ENCODE data around the gene DIS3L2.
"Not testable (repeated sequence)": the region's sequence is repeated elsewhere in the genome, so short reads cannot be mapped to it uniquely, and the experiment has no call there.

Gene DIS3L2

GRCh38 chr2:232379610-232380590 lies 418.4 kb downstream of the DIS3L2 start:
- DNase-seq, result not testable (repeated sequence)

- DNase-seq, result not testable (repeated sequence)
These were observed 419.9 kb downstream of the DIS3L2 start for GRCh38 chr2:232381204-232382031.

GRCh38 chr2:232382331-232383225 lies 421.1 kb downstream of the DIS3L2 start:
- no peak for DNase-seq

GRCh38 chr2:232384466-232384865 lies 423.0 kb downstream of the DIS3L2 start:
- no peak for DNase-seq

- DNase-seq, result not testable (repeated sequence)
These were observed 423.5 kb downstream of the DIS3L2 start for GRCh38 chr2:232385058-232385457.

- no peak for DNase-seq
These were observed 424.4 kb downstream of the DIS3L2 start for GRCh38 chr2:232385660-232386489.

GRCh38 chr2:232386490-232386739 lies 424.9 kb downstream of the DIS3L2 start:
- no peak for DNase-seq
